ENCODE data around the gene KDM2A. TPM values are rescaled to one million over a fixed set of nuclear protein-coding genes. Genes with fewer than 3 reads are reported as not detected.

The KDM2A gene
- total RNA-seq = 100 to 1,000 TPM in 1 of 2 donors, 10 to 100 TPM in 1; 96.8 to 105 TPM

DNA sequence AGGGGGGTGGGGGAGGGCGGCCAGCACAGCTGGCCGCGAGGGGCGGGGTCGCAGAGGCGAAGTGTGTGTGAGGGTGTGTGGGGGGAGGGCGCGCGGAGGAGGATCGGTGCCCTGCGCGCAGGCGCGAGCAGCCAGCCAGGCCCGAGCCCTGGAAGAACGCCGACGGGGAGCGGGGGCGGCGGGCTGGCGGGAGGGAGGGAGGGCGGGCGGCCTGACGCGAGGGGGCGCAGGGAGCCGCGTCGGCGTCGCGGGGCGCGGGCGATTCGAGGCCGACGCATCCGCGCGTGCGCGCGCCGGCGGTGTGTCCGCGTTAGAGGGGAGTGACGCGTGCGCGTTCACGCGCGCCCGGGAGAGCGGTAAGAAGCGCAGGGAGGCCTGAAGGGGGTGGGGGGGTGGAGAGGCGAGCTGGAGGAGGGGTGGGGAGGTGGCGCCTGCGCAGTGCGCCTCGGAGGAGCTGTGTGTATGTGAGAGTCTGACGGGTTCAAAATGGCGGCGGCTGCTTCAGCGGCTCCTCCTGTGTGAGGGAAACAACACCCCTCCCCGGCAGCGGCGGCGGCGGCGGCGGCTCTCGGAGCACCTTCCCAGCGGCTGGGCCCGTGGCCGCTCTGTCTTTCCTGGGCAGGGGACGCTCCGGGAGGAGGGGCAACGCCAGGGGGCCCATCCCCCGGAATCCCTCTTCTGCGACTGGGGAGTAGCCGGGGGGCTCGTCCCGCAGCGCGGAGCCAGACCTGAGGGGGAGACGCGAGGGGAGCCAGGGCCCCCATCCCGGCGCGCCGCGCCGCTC, at the start of gene KDM2A:
KDM2A (plus strand) TSS at position 463 of the 784 bp plus-strand sequence. CDS start 2,054 bp downstream, outside the sequence.
- Mint-ChIP-seq H3K4me1 (peaks cover 6% of the 10 kb centered on the region), H3K27ac (peak within 1 kb of the TSS; percentile 89), H3K36me3 (ENCODE audit: low read depth) (peaks cover 43% of the 10 kb centered on the region), H3K27me3 (no peaks in the 10 kb centered on the region), H3K4me3 (peak within 1 kb of the TSS; percentile 96), H3K9me3 (no peaks in the 10 kb centered on the region)
- peak; percentile 81 for ATAC-seq (replicated peaks)

DNA sequence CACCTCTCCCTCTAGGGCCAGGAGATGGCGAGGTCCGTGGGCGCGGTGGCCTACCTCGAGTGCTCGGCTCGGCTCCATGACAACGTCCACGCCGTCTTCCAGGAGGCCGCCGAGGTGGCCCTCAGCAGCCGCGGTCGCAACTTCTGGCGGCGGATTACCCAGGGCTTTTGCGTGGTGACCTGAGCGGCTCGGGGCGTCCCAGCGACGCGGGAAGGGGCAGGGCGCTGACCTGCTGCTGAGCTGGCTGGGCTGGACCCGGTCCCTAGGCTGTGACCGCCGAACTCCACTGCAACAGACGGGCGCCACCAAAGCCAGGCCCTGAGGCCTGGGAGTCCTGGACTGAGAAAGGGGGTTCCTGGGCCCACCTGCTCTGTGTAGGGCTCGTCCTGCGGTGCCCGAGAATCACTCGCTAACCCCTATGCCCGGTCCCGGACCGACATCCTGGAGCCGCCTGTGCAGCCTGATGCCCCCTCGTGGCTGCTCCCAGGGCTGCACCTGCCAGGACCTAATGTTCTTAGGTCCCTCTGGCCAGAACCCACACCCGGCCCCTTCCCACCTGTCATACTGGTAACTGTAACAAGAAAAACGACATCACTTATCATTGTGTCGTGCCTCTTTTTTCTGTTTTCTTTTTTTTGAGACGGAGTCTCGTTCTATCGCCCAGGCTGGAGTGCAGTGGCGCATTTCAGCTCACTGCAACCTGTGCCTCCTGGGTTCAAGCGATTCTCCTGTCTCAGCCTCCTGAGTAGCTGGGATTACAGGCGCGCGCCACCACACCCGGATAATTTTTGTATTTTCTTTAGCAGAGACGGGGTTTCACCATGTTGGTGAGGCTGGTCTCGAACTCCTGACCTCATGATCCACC, 47.4 kb upstream of the KDM2A start:
- H3K36me3 Mint-ChIP-seq (ENCODE audit: low read depth) = no peaks in the 10 kb centered on the region
- ATAC-seq (replicated peaks) = peak; percentile 94
- no peaks in the 10 kb centered on the region for H3K4me1 Mint-ChIP-seq
- no peak overlapping the region for H3K27ac Mint-ChIP-seq
- H3K4me3 Mint-ChIP-seq = peak overlapping the region; percentile 62
- H3K9me3 Mint-ChIP-seq = no peaks in the 10 kb centered on the region
- peaks cover 4% of the 10 kb centered on the region for H3K27me3 Mint-ChIP-seq

DNA sequence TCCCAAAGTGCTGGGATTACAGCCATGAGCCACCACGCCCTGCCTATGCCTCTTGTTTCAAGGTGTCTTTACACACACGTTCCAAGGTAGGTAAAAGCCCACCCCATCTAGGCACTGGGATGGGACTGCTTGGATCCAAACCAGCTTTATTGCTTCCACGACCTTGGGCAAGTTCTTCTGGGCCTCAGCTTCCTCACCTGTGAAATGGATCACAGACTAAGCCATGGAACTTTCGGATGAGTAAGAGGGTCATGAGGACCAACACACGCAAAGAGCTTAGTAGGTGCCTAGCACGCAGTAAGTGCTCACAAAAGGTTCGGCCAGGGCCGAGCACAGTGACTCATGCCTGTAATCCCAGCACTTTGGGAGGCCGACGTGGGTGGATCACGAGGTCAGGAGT, 46.8 kb upstream of the KDM2A start:
- H3K27me3 Mint-ChIP-seq = peaks cover 4% of the 10 kb centered on the region
- no peaks in the 10 kb centered on the region for H3K9me3 Mint-ChIP-seq
- no peaks in the 10 kb centered on the region for H3K36me3 Mint-ChIP-seq (ENCODE audit: low read depth)
- no peak overlapping the region for H3K4me3 Mint-ChIP-seq
- no peaks in the 10 kb centered on the region for H3K4me1 Mint-ChIP-seq
- no peak for ATAC-seq (replicated peaks)
- H3K27ac Mint-ChIP-seq = no peak overlapping the region

DNA sequence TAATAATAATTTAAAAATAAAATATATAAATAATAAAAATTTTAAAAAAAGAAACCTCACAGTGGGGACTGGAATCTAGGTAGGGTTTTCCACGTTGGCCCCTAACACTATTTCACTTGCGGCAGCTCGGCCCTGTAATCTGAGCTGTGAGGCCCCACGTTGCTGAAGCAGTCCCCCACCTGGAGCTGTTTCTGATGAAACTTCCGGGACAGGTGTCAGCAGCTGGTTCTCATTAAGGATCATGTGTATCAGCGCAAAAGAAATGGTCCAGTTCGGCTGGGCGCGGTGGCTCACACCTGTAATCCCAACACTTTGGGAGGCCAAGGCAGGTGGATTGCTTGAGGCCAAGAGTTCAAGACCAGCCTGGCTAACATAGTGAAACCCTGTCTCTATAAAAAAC, 45.2 kb upstream of the KDM2A start:
- Mint-ChIP-seq H3K4me3 (no peak overlapping the region), H3K36me3 (ENCODE audit: low read depth) (no peaks in the 10 kb centered on the region), H3K4me1 (peaks cover 1% of the 10 kb centered on the region), H3K9me3 (no peaks in the 10 kb centered on the region), H3K27ac (no peak overlapping the region), H3K27me3 (peaks cover 4% of the 10 kb centered on the region)
- no peak for ATAC-seq (replicated peaks)

DNA sequence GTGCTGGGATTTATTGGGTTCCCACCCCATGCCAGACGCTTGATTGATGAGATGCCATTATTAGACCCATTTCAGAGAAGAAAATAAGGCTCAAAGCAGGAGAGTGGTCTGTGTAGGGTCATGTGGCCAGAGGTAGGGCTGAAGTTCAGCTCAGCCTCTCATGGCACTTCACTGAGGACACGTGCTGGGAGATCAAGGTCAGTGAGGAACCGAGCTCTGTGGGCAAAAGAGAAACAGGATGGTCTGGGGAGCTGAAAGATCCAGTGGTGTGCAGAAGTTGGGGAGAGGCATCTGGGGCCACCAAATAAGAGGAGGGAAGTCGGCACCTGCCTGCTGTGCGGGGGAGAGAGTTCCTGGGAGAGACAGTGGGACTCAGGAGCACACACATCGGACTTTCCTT, 42.9 kb upstream of the KDM2A start:
- peaks cover 7% of the 10 kb centered on the region for H3K4me1 Mint-ChIP-seq
- H3K9me3 Mint-ChIP-seq = no peaks in the 10 kb centered on the region
- H3K36me3 Mint-ChIP-seq (ENCODE audit: low read depth) = no peaks in the 10 kb centered on the region
- H3K27me3 Mint-ChIP-seq = peaks cover 4% of the 10 kb centered on the region
- ATAC-seq (replicated peaks) = no peak
- H3K27ac Mint-ChIP-seq = peak overlapping the region; percentile 26
- H3K4me3 Mint-ChIP-seq = no peak overlapping the region

DNA sequence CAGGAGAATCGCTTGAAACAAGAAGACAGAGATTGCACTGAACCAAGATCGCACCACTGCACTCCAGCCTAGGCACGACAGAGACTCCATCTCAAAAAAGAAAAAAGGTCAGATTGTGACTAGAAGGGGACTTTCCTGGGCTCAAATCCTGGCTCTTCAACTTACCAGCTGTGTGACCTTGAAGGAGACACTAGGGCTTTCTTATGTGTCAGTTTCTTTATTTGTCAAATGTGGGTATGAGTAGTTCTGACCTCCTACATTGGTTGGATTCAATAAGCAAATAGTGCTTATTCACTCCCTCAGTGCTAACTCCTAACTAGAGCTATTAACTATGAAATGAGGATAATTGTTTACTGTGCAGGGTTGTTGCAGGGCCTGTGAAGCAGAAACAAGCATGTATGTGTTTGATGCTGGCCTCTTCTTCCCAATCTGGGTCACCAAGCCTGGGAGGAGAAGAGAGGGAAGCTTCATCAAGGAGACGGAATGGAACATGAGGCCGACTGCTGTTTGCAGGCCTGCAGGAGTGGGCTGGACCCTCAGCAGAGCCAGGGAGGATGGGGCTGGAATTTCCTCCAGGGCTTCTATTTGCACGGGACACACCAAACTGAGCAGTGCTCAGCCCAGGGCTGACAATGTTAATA, 39.9 kb upstream of the KDM2A start:
- Mint-ChIP-seq H3K27me3 (peaks cover 9% of the 10 kb centered on the region), H3K4me3 (peak overlapping the region; percentile 8), H3K36me3 (ENCODE audit: low read depth) (no peaks in the 10 kb centered on the region), H3K4me1 (peaks cover 7% of the 10 kb centered on the region), H3K27ac (peak overlapping the region; percentile 81), H3K9me3 (no peaks in the 10 kb centered on the region)
- peak; percentile 81 for ATAC-seq (replicated peaks)

DNA sequence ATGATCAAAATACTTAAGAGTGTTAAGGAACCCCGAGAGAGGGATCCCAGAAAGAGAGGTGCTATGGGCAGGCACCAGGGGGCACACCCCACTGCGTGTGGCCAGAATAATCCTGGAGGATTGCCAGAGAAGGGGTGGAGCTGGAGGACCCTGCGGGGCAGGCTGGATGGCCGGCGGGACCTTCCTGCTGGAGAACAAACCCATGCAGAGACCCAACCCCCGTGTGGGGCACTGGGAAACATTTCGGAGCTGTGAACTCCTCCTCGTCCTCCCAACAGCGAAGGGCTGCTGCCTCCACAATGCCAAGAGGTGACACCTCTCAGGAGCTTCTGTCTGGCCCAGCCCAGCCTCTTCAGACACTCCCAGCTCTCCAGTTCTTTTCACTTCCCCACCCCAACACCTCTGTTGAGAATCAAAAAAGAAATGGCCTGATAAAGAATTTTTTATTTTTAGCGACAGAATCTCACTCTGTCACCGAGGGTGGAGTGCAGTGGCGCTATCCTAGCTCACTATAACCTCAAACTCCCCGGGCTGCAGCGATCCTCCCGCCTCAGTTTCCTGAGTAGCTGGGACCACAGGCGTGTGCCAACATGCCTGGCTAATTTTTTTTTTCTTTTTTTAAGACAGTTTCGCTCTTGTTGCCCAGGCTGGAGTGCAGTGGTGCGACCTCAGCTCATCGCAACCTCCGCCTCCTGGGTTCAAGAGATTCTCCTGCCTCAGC, 36.8 kb upstream of the KDM2A start:
- Mint-ChIP-seq H3K27ac (no peak overlapping the region), H3K4me1 (peaks cover 7% of the 10 kb centered on the region), H3K27me3 (peaks cover 4% of the 10 kb centered on the region), H3K4me3 (peak overlapping the region; percentile 35), H3K9me3 (no peaks in the 10 kb centered on the region), H3K36me3 (ENCODE audit: low read depth) (no peaks in the 10 kb centered on the region)
- no peak for ATAC-seq (replicated peaks)

DNA sequence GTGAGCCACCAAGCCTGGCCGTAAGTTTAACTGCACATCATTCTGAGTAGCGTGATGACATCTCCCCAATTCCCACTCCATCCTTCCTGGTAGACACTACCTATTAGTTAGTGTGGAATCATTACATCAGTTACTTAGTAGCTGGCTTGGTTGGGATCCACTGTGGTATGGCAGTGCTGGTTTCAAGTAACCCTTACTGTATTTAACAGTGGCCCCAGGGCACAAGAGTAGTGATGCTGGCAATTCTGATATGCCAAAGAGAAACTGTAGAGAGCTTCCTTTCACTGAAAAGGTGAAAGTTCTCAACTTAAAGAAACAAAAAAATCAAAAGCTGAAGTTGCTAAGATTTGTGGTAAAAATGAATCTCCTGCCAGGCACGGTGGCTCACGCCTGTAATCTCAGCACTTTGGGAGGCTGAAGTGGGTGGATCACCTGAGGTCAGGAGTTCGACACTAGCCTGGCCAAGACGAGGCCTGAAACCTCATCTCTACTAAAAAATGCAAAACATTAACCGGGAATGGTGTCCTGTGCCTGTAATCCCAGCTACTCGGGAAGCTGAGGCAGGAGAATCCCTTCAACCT, 35.2 kb upstream of the KDM2A start:
- Mint-ChIP-seq H3K9me3 (no peaks in the 10 kb centered on the region), H3K36me3 (ENCODE audit: low read depth) (no peaks in the 10 kb centered on the region), H3K27ac (no peak overlapping the region), H3K27me3 (peaks cover 4% of the 10 kb centered on the region), H3K4me3 (no peak overlapping the region), H3K4me1 (peaks cover 6% of the 10 kb centered on the region)
- ATAC-seq (replicated peaks) = no peak

DNA sequence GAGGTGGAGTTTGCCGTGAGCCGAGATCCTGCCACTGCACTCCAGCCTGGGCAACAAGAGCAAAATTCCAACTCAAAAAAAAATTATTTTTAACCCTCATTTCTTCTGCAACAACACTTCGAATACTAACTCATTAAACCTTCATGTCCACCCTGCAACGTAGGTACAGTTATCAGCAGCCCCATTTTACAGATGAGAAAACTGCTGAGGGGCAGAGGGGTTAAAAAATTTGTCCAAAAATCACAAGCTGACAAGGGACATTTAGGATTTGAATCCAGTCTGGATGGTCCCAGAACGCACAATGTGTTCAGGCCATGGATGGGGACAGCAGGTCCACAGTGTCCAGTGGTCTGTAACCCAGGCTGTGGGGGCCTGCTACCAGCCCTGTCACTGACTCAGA, 33.4 kb upstream of the KDM2A start:
- H3K9me3 Mint-ChIP-seq = no peaks in the 10 kb centered on the region
- ATAC-seq (replicated peaks) = no peak
- no peaks in the 10 kb centered on the region for H3K36me3 Mint-ChIP-seq (ENCODE audit: low read depth)
- no peaks in the 10 kb centered on the region for H3K4me1 Mint-ChIP-seq
- no peak overlapping the region for H3K27ac Mint-ChIP-seq
- no peak overlapping the region for H3K4me3 Mint-ChIP-seq
- peaks cover 4% of the 10 kb centered on the region for H3K27me3 Mint-ChIP-seq

DNA sequence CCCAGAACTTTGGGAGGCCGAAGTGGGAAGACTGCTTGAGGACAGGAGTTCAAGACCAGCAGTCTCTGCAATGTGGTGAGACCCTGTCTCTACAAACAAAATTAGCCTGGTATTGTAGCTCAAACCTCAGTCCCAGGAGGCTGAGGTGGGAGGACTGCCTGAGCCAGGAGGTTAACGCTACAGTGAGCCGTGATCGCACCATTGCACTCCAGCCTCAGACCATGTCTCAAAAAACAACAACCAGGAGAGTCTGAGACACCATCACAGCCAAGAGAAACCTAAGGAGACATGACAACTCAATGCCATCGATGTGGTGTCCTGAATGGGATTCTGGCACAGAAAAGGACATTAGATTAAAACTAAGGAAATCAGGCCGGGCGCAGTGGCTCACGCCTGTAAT, 28.3 kb upstream of the KDM2A start:
- Mint-ChIP-seq H3K27ac (no peak overlapping the region), H3K9me3 (no peaks in the 10 kb centered on the region), H3K4me3 (no peak overlapping the region), H3K27me3 (no peaks in the 10 kb centered on the region), H3K36me3 (ENCODE audit: low read depth) (no peaks in the 10 kb centered on the region), H3K4me1 (no peaks in the 10 kb centered on the region)
- ATAC-seq (replicated peaks) = no peak

DNA sequence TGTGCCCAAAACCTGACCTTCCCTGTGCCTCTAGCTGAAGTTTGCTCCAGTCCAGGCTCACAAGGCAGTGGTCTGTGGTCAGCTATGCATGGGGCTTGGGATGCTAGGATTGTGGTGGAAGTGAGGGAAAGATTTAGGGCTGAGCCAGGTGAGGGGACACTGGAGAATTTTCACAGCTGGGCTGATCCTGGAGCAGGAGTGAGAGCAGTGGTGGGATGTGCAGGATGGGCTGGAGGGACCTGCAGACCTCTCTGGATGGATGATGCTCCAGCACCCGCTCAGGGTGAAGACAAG, 23.9 kb upstream of the KDM2A start:
- Mint-ChIP-seq H3K27ac (no peak overlapping the region), H3K9me3 (no peaks in the 10 kb centered on the region), H3K36me3 (ENCODE audit: low read depth) (no peaks in the 10 kb centered on the region), H3K4me1 (no peaks in the 10 kb centered on the region), H3K4me3 (no peak overlapping the region), H3K27me3 (no peaks in the 10 kb centered on the region)
- no peak for ATAC-seq (replicated peaks)

DNA sequence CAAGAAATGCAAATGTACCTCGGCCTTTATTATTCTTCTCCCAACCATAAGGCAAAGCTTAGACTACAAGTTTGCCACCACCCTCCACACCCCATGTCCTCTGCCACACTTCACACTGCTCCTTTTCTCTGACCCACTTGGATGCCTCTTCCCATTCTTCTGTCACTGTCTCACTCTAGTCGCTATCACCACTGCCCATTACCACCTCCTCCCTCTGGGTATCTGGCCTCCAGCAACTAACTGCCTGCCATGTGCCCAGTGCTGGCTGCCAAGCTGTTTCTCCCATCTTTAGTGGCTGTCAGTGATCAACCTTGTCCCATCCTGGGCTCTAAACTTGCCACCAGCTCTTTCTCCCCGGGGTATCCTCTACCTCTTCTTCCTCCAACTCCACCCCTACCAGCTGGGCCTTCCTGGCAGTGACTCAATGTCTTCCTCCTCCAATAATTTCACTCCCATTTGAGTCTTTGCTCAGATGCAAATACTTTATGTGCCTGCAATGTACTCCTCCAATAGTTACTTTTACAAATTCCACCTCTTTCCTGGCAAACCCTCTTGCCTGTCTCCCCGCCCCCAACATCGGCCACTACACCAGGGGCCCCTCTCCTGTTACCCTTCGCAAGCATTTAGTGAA, 20.1 kb upstream of the KDM2A start:
- no peak overlapping the region for H3K27ac Mint-ChIP-seq

DNA sequence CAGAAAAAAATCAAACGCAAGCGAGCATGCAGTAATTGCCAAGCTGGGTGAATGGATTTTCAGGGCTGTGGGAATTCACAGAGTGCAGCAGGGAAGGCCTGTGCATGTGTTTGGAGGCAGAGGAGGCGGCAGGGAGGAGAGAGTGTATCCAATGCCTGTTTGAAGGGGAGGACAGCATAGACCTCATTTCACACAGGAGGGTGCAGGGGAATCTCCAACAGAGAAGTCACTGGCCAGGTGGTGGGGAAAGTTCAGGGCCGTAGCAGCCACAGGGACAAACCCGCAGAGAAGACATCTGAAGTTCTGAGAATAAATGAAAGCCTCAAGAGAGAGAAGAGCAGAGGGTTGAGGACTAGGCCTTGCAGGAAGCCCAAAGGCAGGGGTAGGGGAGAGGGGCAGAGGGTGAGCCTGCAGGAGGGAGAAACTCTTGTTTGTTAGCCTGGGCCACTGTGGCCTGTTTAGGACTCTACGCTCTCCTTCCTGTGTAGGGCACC, 19.2 kb upstream of the KDM2A start:
- H3K27me3 Mint-ChIP-seq = no peaks in the 10 kb centered on the region
- H3K4me3 Mint-ChIP-seq = no peak overlapping the region
- H3K27ac Mint-ChIP-seq = peak overlapping the region; percentile 75
- H3K36me3 Mint-ChIP-seq (ENCODE audit: low read depth) = no peaks in the 10 kb centered on the region
- H3K4me1 Mint-ChIP-seq = peaks cover 8% of the 10 kb centered on the region
- H3K9me3 Mint-ChIP-seq = no peaks in the 10 kb centered on the region
- ATAC-seq (replicated peaks) = no peak

More for the DNA sequence above, 20.1 kb upstream of the KDM2A start:
- H3K27me3 Mint-ChIP-seq = no peaks in the 10 kb centered on the region
- H3K36me3 Mint-ChIP-seq (ENCODE audit: low read depth) = no peaks in the 10 kb centered on the region
- H3K4me1 Mint-ChIP-seq = peaks cover 6% of the 10 kb centered on the region
- H3K9me3 Mint-ChIP-seq = no peaks in the 10 kb centered on the region
- no peak overlapping the region for H3K4me3 Mint-ChIP-seq
- no peak for ATAC-seq (replicated peaks)
